A673 (cell line): ENCODE results near the gene TBC1D22A.

ENCODE experiments used
- EZH2 ChIP-seq: fragments of 200-600 bp; sonication (generic); IDR thresholded peaks from 2 replicates; pipeline ENCODE4 v1.6.1; 2017; ENCODE audit warnings: borderline replicate concordance, low read depth, mild to moderate bottlenecking, mixed read lengths, antibody characterized with exemption, low read length; ENCODE audit not compliant: poor library complexity, severe bottlenecking
- TF ChIP-seq, protein P1 (sequence below): fragments of 300-800, 200-600 bp; sonication (generic); conservative IDR thresholded peaks from 2 replicates; pipeline ENCODE4 v1.5.1; 2017; ENCODE audit warnings: low read depth, mild to moderate bottlenecking, antibody characterized with exemption, low read length, moderate library complexity, mixed read lengths

- TF ChIP-seq, protein P1, sequence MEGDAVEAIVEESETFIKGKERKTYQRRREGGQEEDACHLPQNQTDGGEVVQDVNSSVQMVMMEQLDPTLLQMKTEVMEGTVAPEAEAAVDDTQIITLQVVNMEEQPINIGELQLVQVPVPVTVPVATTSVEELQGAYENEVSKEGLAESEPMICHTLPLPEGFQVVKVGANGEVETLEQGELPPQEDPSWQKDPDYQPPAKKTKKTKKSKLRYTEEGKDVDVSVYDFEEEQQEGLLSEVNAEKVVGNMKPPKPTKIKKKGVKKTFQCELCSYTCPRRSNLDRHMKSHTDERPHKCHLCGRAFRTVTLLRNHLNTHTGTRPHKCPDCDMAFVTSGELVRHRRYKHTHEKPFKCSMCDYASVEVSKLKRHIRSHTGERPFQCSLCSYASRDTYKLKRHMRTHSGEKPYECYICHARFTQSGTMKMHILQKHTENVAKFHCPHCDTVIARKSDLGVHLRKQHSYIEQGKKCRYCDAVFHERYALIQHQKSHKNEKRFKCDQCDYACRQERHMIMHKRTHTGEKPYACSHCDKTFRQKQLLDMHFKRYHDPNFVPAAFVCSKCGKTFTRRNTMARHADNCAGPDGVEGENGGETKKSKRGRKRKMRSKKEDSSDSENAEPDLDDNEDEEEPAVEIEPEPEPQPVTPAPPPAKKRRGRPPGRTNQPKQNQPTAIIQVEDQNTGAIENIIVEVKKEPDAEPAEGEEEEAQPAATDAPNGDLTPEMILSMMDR, result no peak
- TF ChIP-seq EZH2, result no peak
Measured at GRCh38 chr22:46977656-46978343, 215.3 kb downstream of the TBC1D22A start.
